Liver (tissue), 9 donors: ENCODE results near the gene CD2. TPM values are rescaled to one million over a fixed set of nuclear protein-coding genes. Genes with fewer than 3 reads are reported as not detected.

Experiments used
- DNase-seq: peaks from one replicate; pipeline ENCODE4 v3.0.0-alpha.2; 2017; ENCODE audit warnings: low spot score
- H3K27ac ChIP-seq, 2 donors: one replicate each; pipeline ENCODE4 v1.7.0; 2013; ENCODE audit warnings: inconsistent platforms in 2 of 2, low read length in 2 of 2, control low read depth in 1 of 2, low read depth in 1 of 2, mild to moderate bottlenecking in 1 of 2
- H3K27me3 ChIP-seq, 4 donors: one replicate each; pipeline versions ENCODE4 v1.6.1 to v1.7.0; 2013; ENCODE audit warnings: low read length in 3 of 4, inconsistent platforms in 1 of 4, mild to moderate bottlenecking in 1 of 4, moderate library complexity in 1 of 4; ENCODE audit not compliant: control insufficient read depth in 4 of 4, insufficient read depth in 4 of 4
- H3K36me3 ChIP-seq, 4 donors: one replicate each; pipeline versions ENCODE4 v1.6.1 to v1.7.0; 2013; ENCODE audit warnings: low read length in 3 of 4, mild to moderate bottlenecking in 3 of 4, low read depth in 1 of 4, moderate library complexity in 1 of 4; ENCODE audit not compliant: control insufficient read depth in 4 of 4, insufficient read depth in 3 of 4
- H3K4me1 ChIP-seq, 4 donors: one replicate each; pipeline versions ENCODE4 v1.6.1 to v1.7.0; 2013; ENCODE audit warnings: low read length in 3 of 4, mild to moderate bottlenecking in 3 of 4, moderate library complexity in 1 of 4; ENCODE audit not compliant: control insufficient read depth in 4 of 4, insufficient read depth in 4 of 4
- H3K4me3 ChIP-seq, 3 donors: one replicate each; pipeline versions ENCODE4 v1.6.1 to v1.7.0; 2013; ENCODE audit warnings: low read length in 3 of 3, control low read depth in 1 of 3, low read depth in 1 of 3, mild to moderate bottlenecking in 1 of 3
- H3K9ac ChIP-seq, 2 donors: one replicate each; pipeline ENCODE4 v1.7.0; 2013; ENCODE audit warnings: low read length in 2 of 2, mild to moderate bottlenecking in 2 of 2, moderate library complexity in 2 of 2, control low read depth in 1 of 2, low read depth in 1 of 2
- H3K9me3 ChIP-seq, 4 donors: one replicate each; pipeline versions ENCODE4 v1.6.1 to v1.7.0; 2013; ENCODE audit warnings: low read length in 3 of 4; ENCODE audit not compliant: control insufficient read depth in 4 of 4
- ATF3 ChIP-seq: IDR thresholded peaks from 2 replicates; pipeline ENCODE4 v1.6.1; 2016; ENCODE audit warnings: antibody characterized with exemption
- CTCF ChIP-seq: fragments of 150-350 bp; IDR thresholded peaks from 2 replicates; pipeline ENCODE4 v1.5.1; 2017; ENCODE audit warnings: improper control_type of control experiment, low read depth, low read length; ENCODE audit not compliant: missing input control
- EGR1 ChIP-seq, 2 donors: IDR thresholded peaks; 2 replicates each; pipeline ENCODE4 v1.6.1; 2016 to 2018; ENCODE audit warnings: antibody characterized with exemption in 2 of 2, low read depth in 2 of 2
- FOXA1 ChIP-seq: IDR thresholded peaks from 2 replicates; pipeline ENCODE4 v1.6.1; 2016; ENCODE audit warnings: antibody characterized with exemption
- FOXA2 ChIP-seq: IDR thresholded peaks from 2 replicates; pipeline ENCODE4 v1.6.1; 2016; ENCODE audit warnings: antibody characterized with exemption
- GABPA ChIP-seq, 2 donors: IDR thresholded peaks in 1 of 2; conservative IDR thresholded peaks in 1 of 2; 2 replicates each; pipeline ENCODE4 v1.6.1; 2016; ENCODE audit warnings: antibody characterized with exemption in 2 of 2, mild to moderate bottlenecking in 1 of 2, moderate library complexity in 1 of 2
- HNF4G ChIP-seq: IDR thresholded peaks from 2 replicates; pipeline ENCODE4 v1.6.1; 2016; ENCODE audit warnings: antibody characterized with exemption
- MAX ChIP-seq: IDR thresholded peaks from 2 replicates; pipeline ENCODE4 v1.6.1; 2016; ENCODE audit warnings: antibody characterized with exemption
- NR2F2 ChIP-seq: IDR thresholded peaks from 2 replicates; pipeline ENCODE4 v1.6.1; 2016; ENCODE audit warnings: antibody characterized with exemption
- RAD21 ChIP-seq, 2 donors: IDR thresholded peaks; 2 replicates each; pipeline ENCODE4 v1.6.1; 2016; ENCODE audit warnings: antibody characterized with exemption in 2 of 2, mild to moderate bottlenecking in 2 of 2
- REST ChIP-seq: IDR thresholded peaks from 2 replicates; pipeline ENCODE4 v1.6.1; 2016; ENCODE audit warnings: antibody characterized with exemption, mild to moderate bottlenecking
- SP1 ChIP-seq: IDR thresholded peaks from 2 replicates; pipeline ENCODE4 v1.6.1; 2018; ENCODE audit warnings: antibody characterized with exemption, mild to moderate bottlenecking
- TAF1 ChIP-seq: conservative IDR thresholded peaks from 2 replicates; pipeline ENCODE4 v1.6.1; 2016; ENCODE audit warnings: antibody characterized with exemption, mild to moderate bottlenecking
- WGBS: extraction: QIAGEN DNeasy Blood & Tissue Kit; methylation state at CpG from one replicate; pipeline ENCODE4 v1.1.7; 2013; 5-methylcytosine and 5-hydroxymethylcytosine counted together
- polyA plus RNA-seq, 2 donors: library from polyadenylated mRNA; stranded (reverse) in 1 of 2; unstranded in 1 of 2; fragments of 200-250 nt in 1 of 2; fragments of >200 nt in 1 of 2; fragmentation: Nextera tagmentation in 1 of 2; extraction: Ambion mirVana in 1 of 2; gene quantifications; one replicate each; pipeline versions ENCODE4 v1.2.1 to v1.2.3, GENCODE V29; 2013 to 2015
- total RNA-seq, 2 donors: library from RNA; depleted of rRNA; stranded (reverse); fragments of >200 nt; gene quantifications; one replicate each; pipeline ENCODE4 v1.2.3, GENCODE V29; 2014
- donor health status: healthy.
- donor health status: healthy.
- donor health status: healthy.
- donor health status: healthy.
- donor health status: healthy.

Gene CD2
- total and polyA plus RNA-seq, 4 donors: 0.28 to 1.5 (median 0.89) TPM

GRCh38 chr1:116814926-116815723 lies 60.9 kb downstream of the CD2 start:
- Histone ChIP-seq H3K36me3 (no peaks in the 10 kb centered on the region), H3K9ac (no peak overlapping the region), H3K4me3 (no peak overlapping the region), H3K27me3 (no peaks in the 10 kb centered on the region), H3K4me1 (no peaks in the 10 kb centered on the region), H3K9me3 (peaks cover 0 to 6% (median 0%) of the 10 kb centered on the region in 4 donors), H3K27ac (no peak overlapping the region)
- WGBS: 82% methylated on average over 4 of the region's 4 CpGs
- TF ChIP-seq MAX: no peak
- no peak for TF ChIP-seq FOXA2
- TF ChIP-seq SP1: no peak
- no peak for TF ChIP-seq FOXA1
- no peak for TF ChIP-seq TAF1
- TF ChIP-seq RAD21 (IDR thresholded peaks at IDR 0.05): no peak
- no peak for TF ChIP-seq HNF4G
- no peak for TF ChIP-seq EGR1 (IDR thresholded peaks at IDR 0.05; ENCODE audit: low read depth in 2 of 2)
- TF ChIP-seq ATF3: no peak
- TF ChIP-seq GABPA (IDR thresholded peaks at IDR 0.05 in 1 of 2, conservative IDR thresholded peaks at IDR 0.05 in 1 of 2): no peak
- TF ChIP-seq NR2F2: no peak
- no peak for DNase-seq

GRCh38 chr1:116817582-116818064 lies 63.4 kb downstream of the CD2 start:
- Histone ChIP-seq H3K4me1 (no peaks in the 10 kb centered on the region), H3K9ac (no peak overlapping the region), H3K4me3 (no peak overlapping the region), H3K36me3 (no peaks in the 10 kb centered on the region), H3K9me3 (peaks cover 0 to 5% (median 0%) of the 10 kb centered on the region in 4 donors), H3K27ac (no peak overlapping the region), H3K27me3 (no peaks in the 10 kb centered on the region)
- TF ChIP-seq REST (no peak), RAD21 (IDR thresholded peaks at IDR 0.05) (peak; percentile 76 to 86), CTCF (peak; percentile 53), FOXA2 (no peak)
- DNase-seq: peak; percentile 69
- WGBS: 30% methylated on average over 2 of the region's 2 CpGs

Other genes starting within 250 kb of the CD2 start
- 10 to 100 TPM; 10.4 to 30.2 TPM for gene CD58, start 183.4 kb upstream of the CD2 start, total RNA-seq
- gene CD58, start 183.4 kb upstream of the CD2 start, polyA plus RNA-seq: 10 to 100 TPM in 1 of 2 donors, 1 to 10 TPM in 1; 5.1 to 11.3 TPM
- gene IGSF3, start 86.7 kb upstream of the CD2 start, total RNA-seq: 1 to 10 TPM in 1 of 2 donors, under 1 TPM in 1; 0.92 to 5.4 TPM
- gene IGSF3, start 86.7 kb upstream of the CD2 start, polyA plus RNA-seq: under 1 TPM; 0.14 to 0.44 TPM
- 10 to 100 TPM in 1 of 2 donors, 1 to 10 TPM in 1; 6.4 to 12.6 TPM for gene PTGFRN, start 155.5 kb downstream of the CD2 start, total RNA-seq
- 1 to 10 TPM; 5.4 to 8.0 TPM for gene PTGFRN, start 155.5 kb downstream of the CD2 start, polyA plus RNA-seq
- gene CD101, start 247.3 kb downstream of the CD2 start, total RNA-seq: 1 to 10 TPM; 1.0 to 2.0 TPM
- gene CD101, start 247.3 kb downstream of the CD2 start, polyA plus RNA-seq: under 1 TPM; 0.24 to 0.29 TPM